Mesendoderm (in vitro differentiated cells): ENCODE results near the gene HCK.

Source experiments
- DNase-seq: peaks from one replicate; pipeline ENCODE4 v3.0.0; 2013
- H2AK5ac ChIP-seq: 2 replicates; pipeline ENCODE4 v1.6.1; 2013; ENCODE audit warnings: low read length, inconsistent platforms
- H2BK120ac ChIP-seq: 2 replicates; pipeline ENCODE4 v1.6.1; 2013; ENCODE audit warnings: low read depth, mild to moderate bottlenecking, low read length, moderate library complexity, mixed read lengths
- H2BK15ac ChIP-seq: replicated peaks from 2 replicates; pipeline ENCODE4 v1.6.1; 2013; ENCODE audit warnings: low read depth, mild to moderate bottlenecking, moderate library complexity
- H2BK5ac ChIP-seq: 2 replicates; pipeline ENCODE4 v1.6.1; 2013; ENCODE audit warnings: low read length, inconsistent platforms
- H3K18ac ChIP-seq: 2 replicates; pipeline ENCODE4 v1.6.1; 2013; ENCODE audit warnings: mild to moderate bottlenecking, low read length, mixed read lengths
- H3K23ac ChIP-seq: one replicate; pipeline ENCODE4 v1.6.1; 2013; ENCODE audit warnings: low read length
- H3K27ac ChIP-seq: 2 replicates; pipeline ENCODE4 v1.5.1; 2013; ENCODE audit warnings: low read depth, mild to moderate bottlenecking, inconsistent platforms, low read length, moderate library complexity
- H3K27me3 ChIP-seq: 2 replicates; pipeline ENCODE4 v1.6.1; 2013; ENCODE audit warnings: low read length, control low read depth, mild to moderate bottlenecking, inconsistent platforms; ENCODE audit not compliant: insufficient read depth, poor library complexity
- H3K36me3 ChIP-seq: 2 replicates; pipeline ENCODE4 v1.6.1; 2013; ENCODE audit warnings: low read length, inconsistent platforms; ENCODE audit not compliant: control insufficient read depth, insufficient read depth
- H3K4ac ChIP-seq: one replicate; pipeline ENCODE4 v1.6.1; 2013; ENCODE audit warnings: low read depth, mild to moderate bottlenecking, low read length, moderate library complexity
- H3K4me1 ChIP-seq: 2 replicates; pipeline ENCODE4 v1.6.1; 2013; ENCODE audit warnings: low read depth, low read length, inconsistent platforms; ENCODE audit not compliant: control insufficient read depth
- H3K4me2 ChIP-seq: 2 replicates; pipeline ENCODE4 v1.6.1; 2013; ENCODE audit warnings: low read length
- H3K4me3 ChIP-seq: 2 replicates; pipeline ENCODE4 v1.5.1; 2013; ENCODE audit warnings: mild to moderate bottlenecking, low read length
- H3K56ac ChIP-seq: one replicate; pipeline ENCODE4 v1.6.1; 2013; ENCODE audit warnings: low read length
- H3K79me1 ChIP-seq: 2 replicates; pipeline ENCODE4 v1.6.1; 2013; ENCODE audit warnings: low read length, inconsistent platforms
- H3K79me2 ChIP-seq: 2 replicates; pipeline ENCODE4 v1.6.1; 2013; ENCODE audit warnings: mild to moderate bottlenecking, low read length; ENCODE audit not compliant: control insufficient read depth, insufficient read depth
- H3K9ac ChIP-seq: 2 replicates; pipeline ENCODE4 v1.6.1; 2013; ENCODE audit warnings: low read length, inconsistent platforms
- H4K5ac ChIP-seq: one replicate; pipeline ENCODE4 v1.6.1; 2013; ENCODE audit warnings: low read length
- H4K8ac ChIP-seq: one replicate; pipeline ENCODE4 v1.6.1; 2013; ENCODE audit warnings: low read depth, mild to moderate bottlenecking, control low read depth, low read length, moderate library complexity
- WGBS: extraction: QIAGEN DNeasy Blood & Tissue Kit; methylation state at CpG from one replicate; pipeline ENCODE4 v1.1.7; 2013; ENCODE audit warnings: low lambda C conversion rate, missing lambda C conversion rate; ENCODE audit not compliant: insufficient coverage; ENCODE audit errors: extremely low coverage; 5-methylcytosine and 5-hydroxymethylcytosine counted together

The HCK gene

DNA sequence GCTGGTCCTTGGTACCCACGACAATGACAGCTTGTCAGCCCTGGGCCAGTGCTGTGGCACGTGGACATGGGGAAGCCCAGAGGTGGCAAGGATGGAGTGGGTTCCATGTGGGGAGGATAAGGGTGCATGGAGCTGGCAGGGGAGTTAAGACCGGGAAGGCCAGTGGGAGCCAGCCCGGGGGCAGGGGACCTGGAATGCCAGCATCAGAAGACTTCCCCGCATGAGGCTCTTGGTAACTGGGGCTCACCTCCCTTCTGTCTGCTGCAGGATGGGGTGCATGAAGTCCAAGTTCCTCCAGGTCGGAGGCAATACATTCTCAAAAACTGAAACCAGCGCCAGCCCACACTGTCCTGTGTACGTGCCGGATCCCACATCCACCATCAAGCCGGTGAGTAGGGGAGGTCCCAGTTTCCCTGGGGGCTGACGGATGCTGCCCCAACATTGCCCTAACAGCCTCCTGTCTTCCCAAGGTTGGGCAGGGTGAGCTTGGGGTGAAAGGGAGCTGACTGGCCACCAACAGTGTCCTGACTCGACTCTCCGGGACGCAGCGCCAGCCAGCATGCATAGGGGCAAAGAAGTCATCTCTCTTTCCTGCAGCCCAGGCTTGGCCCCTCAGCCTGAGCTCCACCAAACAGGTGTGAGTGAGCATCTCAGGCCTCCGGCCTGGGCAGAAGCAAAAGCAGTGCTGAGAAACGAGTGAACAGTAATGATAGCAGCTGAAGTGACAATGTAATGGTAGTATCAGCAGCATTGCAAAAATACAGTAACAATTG lies 19.5 kb downstream of the HCK start:
- no peak overlapping the region for H3K18ac ChIP-seq
- no peak overlapping the region for H3K56ac ChIP-seq
- H3K27ac ChIP-seq, result no peak overlapping the region
- H3K23ac ChIP-seq, result no peak overlapping the region
- H3K4me3 ChIP-seq, result no peak overlapping the region
- no peaks in the 10 kb centered on the region for H3K27me3 ChIP-seq
- no peak overlapping the region for H4K8ac ChIP-seq
- no peak overlapping the region for H3K9ac ChIP-seq
- H3K4ac ChIP-seq, result no peak overlapping the region
- no peak overlapping the region for H2BK15ac ChIP-seq
- H4K5ac ChIP-seq, result no peak overlapping the region
- H3K36me3 ChIP-seq, result no peaks in the 10 kb centered on the region
- no peak overlapping the region for H2BK5ac ChIP-seq
- H3K4me2 ChIP-seq, result no peak overlapping the region
- no peak overlapping the region for H2BK120ac ChIP-seq
- H3K79me1 ChIP-seq, result no peaks in the 10 kb centered on the region
- no peak overlapping the region for H2AK5ac ChIP-seq
- no CpG with 5 or more reads among the region's 17 CpGs for WGBS
- no peaks in the 10 kb centered on the region for H3K79me2 ChIP-seq
- no peaks in the 10 kb centered on the region for H3K4me1 ChIP-seq
- no peak for DNase-seq

GRCh38 chr20:32072168-32072750 lies 20.2 kb downstream of the HCK start:
- no peak overlapping the region for H3K56ac ChIP-seq
- H3K79me1 ChIP-seq, result no peaks in the 10 kb centered on the region
- H4K8ac ChIP-seq, result no peak overlapping the region
- H3K27ac ChIP-seq, result no peak overlapping the region
- no peak overlapping the region for H2BK15ac ChIP-seq
- no peak for DNase-seq
- H2AK5ac ChIP-seq, result no peak overlapping the region
- H3K4me1 ChIP-seq, result no peaks in the 10 kb centered on the region
- H2BK5ac ChIP-seq, result no peak overlapping the region
- no peak overlapping the region for H2BK120ac ChIP-seq
- H3K4me3 ChIP-seq, result no peak overlapping the region
- no peaks in the 10 kb centered on the region for H3K79me2 ChIP-seq
- no peak overlapping the region for H4K5ac ChIP-seq
- no peaks in the 10 kb centered on the region for H3K27me3 ChIP-seq
- no peak overlapping the region for H3K23ac ChIP-seq
- no peak overlapping the region for H3K4me2 ChIP-seq
- no peaks in the 10 kb centered on the region for H3K36me3 ChIP-seq
- H3K4ac ChIP-seq, result no peak overlapping the region
- H3K9ac ChIP-seq, result no peak overlapping the region
- no CpG with 5 or more reads among the region's 6 CpGs for WGBS
- no peak overlapping the region for H3K18ac ChIP-seq

DNA sequence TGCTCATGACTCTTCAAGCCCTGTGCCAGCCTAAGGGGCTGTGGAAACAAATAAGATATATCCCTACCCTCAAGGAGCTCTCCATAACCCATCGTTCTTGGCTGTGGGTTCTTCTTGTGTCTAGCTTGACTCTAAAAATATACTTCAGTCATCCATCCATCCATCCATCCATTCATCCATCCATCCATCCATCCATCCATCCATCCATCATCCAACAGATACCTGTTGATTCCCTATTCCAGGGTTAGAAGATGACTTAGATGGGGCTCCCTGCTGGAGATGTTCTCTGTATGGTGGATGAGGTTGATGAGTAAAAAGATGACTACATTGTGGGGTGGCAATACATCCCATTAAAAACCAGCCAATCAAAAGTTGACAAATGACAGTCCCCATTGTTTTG lies 23.5 kb downstream of the HCK start:
- H4K5ac ChIP-seq, result no peak overlapping the region
- no peak overlapping the region for H3K56ac ChIP-seq
- H3K4ac ChIP-seq, result no peak overlapping the region
- no peaks in the 10 kb centered on the region for H3K27me3 ChIP-seq
- H2BK5ac ChIP-seq, result no peak overlapping the region
- H3K23ac ChIP-seq, result no peak overlapping the region
- H3K4me2 ChIP-seq, result no peak overlapping the region
- H3K18ac ChIP-seq, result no peak overlapping the region
- H2BK15ac ChIP-seq, result no peak overlapping the region
- H4K8ac ChIP-seq, result no peak overlapping the region
- H3K4me3 ChIP-seq, result no peak overlapping the region
- no peaks in the 10 kb centered on the region for H3K79me2 ChIP-seq
- no peak for DNase-seq
- no peak overlapping the region for H3K27ac ChIP-seq
- no CpG with 5 or more reads among the region's 1 CpG for WGBS
- H2BK120ac ChIP-seq, result no peak overlapping the region
- no peaks in the 10 kb centered on the region for H3K4me1 ChIP-seq
- H3K9ac ChIP-seq, result no peak overlapping the region
- no peaks in the 10 kb centered on the region for H3K79me1 ChIP-seq
- H3K36me3 ChIP-seq, result no peaks in the 10 kb centered on the region
- H2AK5ac ChIP-seq, result no peak overlapping the region

GRCh38 chr20:32077190-32077589 lies 25.1 kb downstream of the HCK start:
- no peaks in the 10 kb centered on the region for H3K79me2 ChIP-seq
- H3K4me2 ChIP-seq, result no peak overlapping the region
- H3K36me3 ChIP-seq, result no peaks in the 10 kb centered on the region
- no peak overlapping the region for H3K23ac ChIP-seq
- H2BK5ac ChIP-seq, result no peak overlapping the region
- no peak overlapping the region for H4K8ac ChIP-seq
- H3K27me3 ChIP-seq, result no peaks in the 10 kb centered on the region
- no peak overlapping the region for H3K56ac ChIP-seq
- H3K4ac ChIP-seq, result no peak overlapping the region
- H3K4me1 ChIP-seq, result no peaks in the 10 kb centered on the region
- H3K18ac ChIP-seq, result no peak overlapping the region
- no peak overlapping the region for H2BK15ac ChIP-seq
- no peak overlapping the region for H4K5ac ChIP-seq
- no peak for DNase-seq
- H3K9ac ChIP-seq, result no peak overlapping the region
- H3K27ac ChIP-seq, result no peak overlapping the region
- no peaks in the 10 kb centered on the region for H3K79me1 ChIP-seq
- H3K4me3 ChIP-seq, result no peak overlapping the region
- H2AK5ac ChIP-seq, result no peak overlapping the region
- WGBS, result no CpG with 5 or more reads among the region's 4 CpGs
- H2BK120ac ChIP-seq, result no peak overlapping the region

- H3K79me2 ChIP-seq, result no peaks in the 10 kb centered on the region
- no peak overlapping the region for H3K4me3 ChIP-seq
- no peaks in the 10 kb centered on the region for H3K4me1 ChIP-seq
- no peak overlapping the region for H3K18ac ChIP-seq
- no peak overlapping the region for H2AK5ac ChIP-seq
- no peaks in the 10 kb centered on the region for H3K27me3 ChIP-seq
- H3K9ac ChIP-seq, result no peak overlapping the region
- H3K4me2 ChIP-seq, result no peak overlapping the region
- no peak overlapping the region for H4K8ac ChIP-seq
- H2BK120ac ChIP-seq, result no peak overlapping the region
- no peak overlapping the region for H3K23ac ChIP-seq
- H2BK5ac ChIP-seq, result no peak overlapping the region
- no peaks in the 10 kb centered on the region for H3K79me1 ChIP-seq
- H3K36me3 ChIP-seq, result no peaks in the 10 kb centered on the region
- no CpG with 5 or more reads among the region's 5 CpGs for WGBS
- H2BK15ac ChIP-seq, result no peak overlapping the region
- H3K27ac ChIP-seq, result no peak overlapping the region
- no peak overlapping the region for H3K56ac ChIP-seq
- H4K5ac ChIP-seq, result no peak overlapping the region
- H3K4ac ChIP-seq, result no peak overlapping the region
- DNase-seq, result no peak
Measured at GRCh38 chr20:32078322-32078721, 26.3 kb downstream of the HCK start.

GRCh38 chr20:32078791-32079190 lies 26.7 kb downstream of the HCK start:
- no peak overlapping the region for H2BK5ac ChIP-seq
- no peaks in the 10 kb centered on the region for H3K79me1 ChIP-seq
- no peak overlapping the region for H2BK15ac ChIP-seq
- no peak overlapping the region for H3K18ac ChIP-seq
- H3K4me2 ChIP-seq, result no peak overlapping the region
- no peaks in the 10 kb centered on the region for H3K4me1 ChIP-seq
- H3K4me3 ChIP-seq, result no peak overlapping the region
- no peak overlapping the region for H3K56ac ChIP-seq
- no peak overlapping the region for H2AK5ac ChIP-seq
- no peak overlapping the region for H4K8ac ChIP-seq
- no peak overlapping the region for H4K5ac ChIP-seq
- no peaks in the 10 kb centered on the region for H3K36me3 ChIP-seq
- H2BK120ac ChIP-seq, result no peak overlapping the region
- DNase-seq, result no peak
- no peak overlapping the region for H3K4ac ChIP-seq
- H3K27ac ChIP-seq, result no peak overlapping the region
- H3K27me3 ChIP-seq, result no peaks in the 10 kb centered on the region
- no peaks in the 10 kb centered on the region for H3K79me2 ChIP-seq
- H3K9ac ChIP-seq, result no peak overlapping the region
- no peak overlapping the region for H3K23ac ChIP-seq
